Activated T-cell treated with anti-CD3 and anti-CD28 coated beads, Interleukin-2, amount 50 U/mL, for 72 hours (primary cell): ENCODE measurements around the gene GFER. TPM values are rescaled to one million over a fixed set of nuclear protein-coding genes. Genes with fewer than 3 reads are reported as not detected.
A peak's percentile ranks its signal among the peaks of the same experiment; 100 is the strongest.

Experiments used
- ATAC-seq, 2 donors: fragments of 150-1000 bp; cut with Tn5 transposase; replicated peaks in 1 of 2; 2 replicates each; pipeline ENCODE4 v1.10.0; 2021; ENCODE audit warnings: moderate library complexity in 2 of 2, mild to moderate bottlenecking in 1 of 2
- DNase-seq, 2 donors: peaks; one replicate each; pipeline ENCODE4 v3.0.0; 2021 to 2022; ENCODE audit warnings: mixed read lengths in 1 of 2
- H3K27ac Mint-ChIP-seq: one replicate; pipeline ENCODE4 v1.8.0; 2022; ENCODE audit warnings: mild to moderate bottlenecking, moderate library complexity, mixed read lengths
- H3K27me3 Mint-ChIP-seq: one replicate; pipeline ENCODE4 v1.8.0; 2022; ENCODE audit warnings: low read depth, mixed read lengths
- H3K36me3 Mint-ChIP-seq, 2 donors: one replicate each; pipeline ENCODE4 v1.8.0; 2022; ENCODE audit warnings: mixed read lengths in 2 of 2, mild to moderate bottlenecking in 1 of 2; ENCODE audit not compliant: insufficient read depth in 2 of 2
- H3K4me1 Mint-ChIP-seq: one replicate; pipeline ENCODE4 v1.8.0; 2022; ENCODE audit warnings: low read depth, mixed read lengths
- H3K4me3 Mint-ChIP-seq, 2 donors: one replicate each; pipeline ENCODE4 v1.8.0; 2022; ENCODE audit warnings: mild to moderate bottlenecking in 2 of 2, mixed read lengths in 2 of 2, moderate library complexity in 2 of 2
- H3K9me3 Mint-ChIP-seq, 2 donors: one replicate each; pipeline ENCODE4 v1.8.0; 2022; ENCODE audit warnings: mixed read lengths in 2 of 2
- total RNA-seq, 2 donors: library from RNA; stranded (reverse); gene quantifications; one replicate each; pipeline ENCODE4 v1.2.3, GENCODE V29; 2022

GFER gene
- total RNA-seq, 2 donors from 2014 or later: 41.4 to 49.3 TPM

- peaks cover 8% of the 10 kb centered on the region for H3K27me3 Mint-ChIP-seq
- H3K27ac Mint-ChIP-seq: no peak overlapping the region
- DNase-seq: no peak
- H3K36me3 Mint-ChIP-seq: peaks cover 2 to 6% of the 10 kb centered on the region in 2 donors
- ATAC-seq: no peak
- H3K4me3 Mint-ChIP-seq: no peak overlapping the region
- peaks cover 33% of the 10 kb centered on the region for H3K4me1 Mint-ChIP-seq
- no peaks in the 10 kb centered on the region for H3K9me3 Mint-ChIP-seq
These were observed 8.8 kb downstream of the GFER start for GRCh38 chr16:1992704-1993317.

- Mint-ChIP-seq H3K9me3 (no peaks in the 10 kb centered on the region), H3K4me3 (peak overlapping the region in 1 of 2 donors; percentile 36), H3K27me3 (peaks cover 3% of the 10 kb centered on the region), H3K4me1 (peaks cover 33% of the 10 kb centered on the region), H3K27ac (peak overlapping the region; percentile 23), H3K36me3 (peaks cover 3 to 6% of the 10 kb centered on the region in 2 donors)
- peak; percentile 74 to 75 for DNase-seq
- ATAC-seq: peak; percentile 45 to 55
These were observed 9.7 kb downstream of the GFER start for GRCh38 chr16:1993731-1994131.

- H3K4me3 Mint-ChIP-seq: no peak overlapping the region
- ATAC-seq (no peak), DNase-seq (no peak)
- peaks cover 24% of the 10 kb centered on the region for H3K4me1 Mint-ChIP-seq
- H3K27ac Mint-ChIP-seq: no peak overlapping the region
- H3K27me3 Mint-ChIP-seq: no peaks in the 10 kb centered on the region
- H3K36me3 Mint-ChIP-seq: peaks cover 4 to 9% of the 10 kb centered on the region in 2 donors
- no peaks in the 10 kb centered on the region for H3K9me3 Mint-ChIP-seq
These were observed 13.7 kb downstream of the GFER start for GRCh38 chr16:1997494-1998359.

GRCh38 chr16:1998360-1998835 is 14.4 kb downstream of the GFER start:
- ATAC-seq (no peak), DNase-seq (no peak)
- Mint-ChIP-seq H3K27ac (no peak overlapping the region), H3K9me3 (no peaks in the 10 kb centered on the region), H3K36me3 (peaks cover 3 to 9% of the 10 kb centered on the region in 2 donors), H3K27me3 (no peaks in the 10 kb centered on the region), H3K4me3 (no peak overlapping the region), H3K4me1 (peaks cover 21% of the 10 kb centered on the region)

- Mint-ChIP-seq H3K27me3 (no peaks in the 10 kb centered on the region), H3K9me3 (no peaks in the 10 kb centered on the region), H3K27ac (no peak overlapping the region), H3K4me3 (no peak overlapping the region), H3K36me3 (peaks cover 2 to 9% of the 10 kb centered on the region in 2 donors), H3K4me1 (peaks cover 14% of the 10 kb centered on the region)
- DNase-seq (no peak), ATAC-seq (no peak)
These were observed 15.1 kb downstream of the GFER start for GRCh38 chr16:1998852-1999801.

- DNase-seq (no peak), ATAC-seq (no peak)
- H3K4me1 Mint-ChIP-seq: peaks cover 14% of the 10 kb centered on the region
- no peaks in the 10 kb centered on the region for H3K27me3 Mint-ChIP-seq
- H3K36me3 Mint-ChIP-seq: peaks cover 2 to 9% of the 10 kb centered on the region in 2 donors
- no peak overlapping the region for H3K27ac Mint-ChIP-seq
- H3K9me3 Mint-ChIP-seq: no peaks in the 10 kb centered on the region
- no peak overlapping the region for H3K4me3 Mint-ChIP-seq
These were observed 16.0 kb downstream of the GFER start for GRCh38 chr16:1999866-2000514.

GRCh38 chr16:2001035-2001434 is 17.0 kb downstream of the GFER start:
- peaks cover 2 to 7% of the 10 kb centered on the region in 2 donors for H3K36me3 Mint-ChIP-seq
- no peak overlapping the region for H3K4me3 Mint-ChIP-seq
- no peaks in the 10 kb centered on the region for H3K27me3 Mint-ChIP-seq
- H3K27ac Mint-ChIP-seq: no peak overlapping the region
- no peak for ATAC-seq
- no peaks in the 10 kb centered on the region for H3K9me3 Mint-ChIP-seq
- no peak for DNase-seq
- peaks cover 20% of the 10 kb centered on the region for H3K4me1 Mint-ChIP-seq

- ATAC-seq: no peak
- H3K27me3 Mint-ChIP-seq: no peaks in the 10 kb centered on the region
- peaks cover 19% of the 10 kb centered on the region for H3K4me1 Mint-ChIP-seq
- no peak overlapping the region for H3K4me3 Mint-ChIP-seq
- H3K9me3 Mint-ChIP-seq: no peaks in the 10 kb centered on the region
- DNase-seq: no peak
- no peak overlapping the region for H3K27ac Mint-ChIP-seq
- H3K36me3 Mint-ChIP-seq: peaks cover 2 to 7% of the 10 kb centered on the region in 2 donors
These were observed 17.7 kb downstream of the GFER start for GRCh38 chr16:2001456-2002355.

- no peak overlapping the region for H3K4me3 Mint-ChIP-seq
- ATAC-seq (no peak), DNase-seq (no peak)
- H3K36me3 Mint-ChIP-seq: peaks cover 2 to 9% of the 10 kb centered on the region in 2 donors
- H3K27me3 Mint-ChIP-seq: no peaks in the 10 kb centered on the region
- no peaks in the 10 kb centered on the region for H3K9me3 Mint-ChIP-seq
- H3K4me1 Mint-ChIP-seq: peaks cover 26% of the 10 kb centered on the region
- H3K27ac Mint-ChIP-seq: no peak overlapping the region
These were observed 18.6 kb downstream of the GFER start for GRCh38 chr16:2002406-2003230.

- Mint-ChIP-seq H3K4me3 (no peak overlapping the region), H3K27me3 (no peaks in the 10 kb centered on the region), H3K9me3 (no peaks in the 10 kb centered on the region), H3K27ac (no peak overlapping the region), H3K36me3 (peaks cover 5 to 12% of the 10 kb centered on the region in 2 donors), H3K4me1 (peaks cover 33% of the 10 kb centered on the region)
- DNase-seq: no peak
- no peak for ATAC-seq
These were observed 19.3 kb downstream of the GFER start for GRCh38 chr16:2003231-2003826.
